Measurements from ENCODE around the gene DLG2.
"Not testable (repeated sequence)": the region's sequence is repeated elsewhere in the genome, so short reads cannot be mapped to it uniquely, and the experiment has no call there.

The DLG2 gene

DNA sequence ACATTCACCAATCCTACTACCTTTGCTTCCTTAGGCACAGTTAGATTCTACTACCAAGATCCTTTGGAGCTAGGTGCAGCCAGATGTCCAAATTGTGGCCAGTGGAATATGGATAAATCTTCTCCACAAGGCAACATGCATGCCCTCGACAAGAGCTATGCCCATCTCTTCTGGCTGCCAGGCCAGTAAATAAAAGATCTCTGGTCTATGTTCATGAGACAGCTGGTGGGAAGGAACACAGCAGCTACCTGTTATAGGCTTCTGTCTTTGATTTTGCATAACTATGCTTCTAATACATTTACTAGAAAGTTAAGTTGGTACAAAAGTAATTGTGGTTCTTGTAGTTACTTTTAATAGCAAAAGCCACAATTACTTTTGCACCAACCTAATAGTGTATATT lies 182.7 kb downstream of the DLG2 start:
- DNase-seq (ENCODE audit: low spot score) = no peak

DNA sequence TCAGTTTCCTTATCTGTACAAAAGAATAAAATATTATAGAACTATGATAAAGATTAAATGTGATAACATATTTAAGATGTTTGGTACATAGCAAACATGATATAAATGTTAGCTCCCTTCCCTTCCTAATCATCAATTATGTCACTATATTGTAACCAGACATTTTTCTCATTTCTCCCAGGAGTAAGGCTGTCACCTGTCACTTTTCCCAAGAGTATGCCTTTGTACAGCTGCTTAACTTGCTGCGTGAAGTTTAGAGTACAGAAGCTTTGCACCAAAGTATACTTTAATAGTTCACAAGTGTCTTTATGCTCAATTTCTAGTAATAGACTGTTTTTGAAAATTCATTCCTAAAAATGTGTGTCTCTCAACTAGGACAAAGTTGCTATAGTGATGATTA lies 186.9 kb downstream of the DLG2 start:
- no peak for DNase-seq (ENCODE audit: low spot score)

DNA sequence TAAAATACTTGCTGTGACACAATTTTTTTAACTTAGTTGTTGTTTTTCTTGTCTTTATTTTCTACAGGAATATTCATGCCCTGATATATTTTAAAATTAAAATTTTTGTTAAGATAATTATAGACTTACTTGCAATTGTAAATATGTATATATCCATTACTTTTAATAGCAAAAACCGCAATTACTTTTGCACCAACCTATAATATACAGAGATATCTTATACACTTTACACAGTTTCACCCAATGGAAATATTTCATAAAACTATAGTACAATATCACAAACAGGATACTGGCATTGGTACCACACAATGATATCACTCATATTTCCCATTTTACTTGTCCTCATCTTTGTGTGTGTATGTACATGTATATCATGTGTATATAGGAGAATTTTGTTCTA lies 188.8 kb downstream of the DLG2 start:
- no peak for DNase-seq (ENCODE audit: low spot score)

DNA sequence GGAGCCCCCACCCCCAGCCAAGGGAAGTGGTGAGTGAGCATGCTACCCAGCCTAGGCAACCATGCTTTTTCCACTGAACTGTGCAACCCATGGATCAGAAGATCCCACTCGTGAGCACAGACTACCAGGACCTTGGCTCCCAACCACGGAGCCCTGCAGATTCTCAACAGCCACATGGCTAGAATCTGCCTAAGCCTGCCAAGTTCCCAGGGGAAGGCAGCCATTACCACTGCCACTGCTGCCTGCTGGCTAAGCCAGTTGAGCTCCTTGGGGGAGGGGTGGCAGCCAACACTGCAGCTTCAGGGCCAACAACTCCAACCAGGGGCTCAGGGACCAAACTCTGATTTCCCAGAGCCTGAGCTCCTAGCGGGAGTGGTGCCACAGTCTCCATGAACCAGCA lies 195.8 kb downstream of the DLG2 start:
- no peak for DNase-seq (ENCODE audit: low spot score)

GRCh38 chr11:85423794-85424193 lies 203.3 kb downstream of the DLG2 start:
- no peak for DNase-seq (ENCODE audit: low spot score)

- DNase-seq (ENCODE audit: low spot score) = no peak
Observed at GRCh38 chr11:85423316-85423715, 203.8 kb downstream of the DLG2 start.

- DNase-seq (ENCODE audit: low spot score) = no peak
Observed at GRCh38 chr11:85414175-85414574, 213.0 kb downstream of the DLG2 start.

DNA sequence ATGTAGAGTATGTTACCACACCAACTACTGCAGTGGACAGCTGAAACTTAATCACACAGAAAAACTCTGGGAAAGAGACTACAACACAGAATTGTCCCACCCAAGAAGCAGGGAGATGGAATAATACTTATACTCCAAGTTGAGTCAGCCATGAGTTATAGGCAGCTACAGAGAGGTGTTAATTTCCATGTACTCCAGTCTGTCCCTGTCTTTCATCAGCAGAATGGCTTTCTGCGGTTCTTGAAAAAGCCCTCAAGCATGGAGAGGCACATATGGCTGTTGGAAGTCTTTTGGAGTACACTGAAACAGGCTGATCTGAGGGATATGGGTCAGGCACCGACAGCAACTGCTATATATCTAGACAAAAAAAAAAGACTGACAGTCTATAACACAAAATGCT lies 219.5 kb downstream of the DLG2 start:
- DNase-seq (ENCODE audit: low spot score) = no peak

DNA sequence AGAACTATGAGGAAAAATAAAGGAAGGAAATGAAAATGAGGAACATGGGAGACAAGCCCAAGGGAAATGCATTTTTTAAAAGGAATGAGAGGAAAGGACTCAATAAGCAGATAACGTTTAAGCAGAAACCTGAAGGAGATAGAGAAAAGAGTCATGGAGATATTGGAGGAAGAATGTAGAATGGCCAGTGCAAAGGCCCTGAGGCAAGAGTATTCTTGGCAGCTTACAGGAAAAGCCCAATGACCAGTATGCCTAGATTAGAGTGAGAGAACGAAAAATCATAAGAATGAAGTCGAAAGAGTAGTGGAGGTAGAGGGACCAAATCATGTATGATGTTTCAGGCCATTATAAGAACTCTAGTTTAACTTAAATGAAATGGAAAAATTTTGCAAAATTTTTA lies 220.3 kb downstream of the DLG2 start:
- no peak for DNase-seq (ENCODE audit: low spot score)

DNA sequence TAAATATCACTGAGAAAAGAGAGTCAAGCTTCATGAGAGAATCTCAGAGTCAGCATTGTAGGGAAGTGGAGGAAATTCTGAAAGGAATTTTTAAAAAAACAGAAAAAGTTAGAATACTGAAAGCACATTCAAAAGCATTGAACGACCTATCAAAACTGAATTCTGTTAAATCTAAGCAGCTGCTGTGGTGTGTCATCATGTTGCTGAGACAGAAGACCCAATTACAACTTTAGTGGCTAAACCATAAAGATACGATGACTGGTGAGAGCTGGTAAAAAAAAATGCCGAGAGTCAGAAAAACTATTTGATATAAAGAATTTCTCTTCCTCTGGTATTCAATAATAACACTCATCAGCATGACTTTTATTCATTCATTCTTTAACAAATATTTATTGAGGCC lies 220.8 kb downstream of the DLG2 start:
- DNase-seq (ENCODE audit: low spot score) = no peak

- not testable (repeated sequence) for DNase-seq (ENCODE audit: low spot score)
Observed at GRCh38 chr11:85395515-85396055, 231.6 kb downstream of the DLG2 start.

DNA sequence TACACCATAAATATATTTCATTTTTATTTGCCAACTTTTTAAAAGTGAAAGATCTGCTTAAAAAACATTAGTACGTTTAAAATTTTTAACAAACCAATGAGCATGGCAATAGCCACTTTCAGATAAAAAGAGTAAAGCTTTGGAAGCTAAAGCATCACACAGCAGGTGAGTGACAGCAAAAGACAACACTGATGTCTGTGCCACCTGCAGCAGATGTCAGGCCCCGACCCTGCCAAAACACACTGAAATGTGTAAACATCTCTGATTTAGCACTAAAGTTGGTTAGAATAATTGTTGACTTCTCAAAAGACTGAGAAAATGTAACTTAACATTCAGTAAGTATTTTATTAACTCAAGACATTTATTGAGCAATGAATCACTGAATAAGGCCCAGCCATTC lies 232.9 kb downstream of the DLG2 start:
- no peak for DNase-seq (ENCODE audit: low spot score)

DNA sequence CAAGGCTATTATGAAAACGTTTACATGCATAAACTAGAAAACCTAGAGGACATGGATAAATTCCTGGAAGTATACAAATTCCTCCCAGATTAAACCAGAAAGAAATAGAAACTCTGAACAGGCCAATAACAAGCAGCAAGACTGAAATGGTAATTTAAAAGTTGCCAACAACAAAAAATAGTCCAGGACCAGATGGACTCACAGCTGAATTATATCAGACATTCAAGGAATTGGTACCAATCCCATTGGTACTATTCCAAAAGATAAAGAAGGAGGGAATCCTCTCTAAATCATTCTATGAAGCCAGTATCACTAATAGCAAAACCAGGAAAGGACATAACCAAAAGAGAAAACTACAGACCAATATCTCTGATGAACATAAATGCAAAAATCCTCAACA lies 236.0 kb downstream of the DLG2 start:
- DNase-seq (ENCODE audit: low spot score) = no peak

DNA sequence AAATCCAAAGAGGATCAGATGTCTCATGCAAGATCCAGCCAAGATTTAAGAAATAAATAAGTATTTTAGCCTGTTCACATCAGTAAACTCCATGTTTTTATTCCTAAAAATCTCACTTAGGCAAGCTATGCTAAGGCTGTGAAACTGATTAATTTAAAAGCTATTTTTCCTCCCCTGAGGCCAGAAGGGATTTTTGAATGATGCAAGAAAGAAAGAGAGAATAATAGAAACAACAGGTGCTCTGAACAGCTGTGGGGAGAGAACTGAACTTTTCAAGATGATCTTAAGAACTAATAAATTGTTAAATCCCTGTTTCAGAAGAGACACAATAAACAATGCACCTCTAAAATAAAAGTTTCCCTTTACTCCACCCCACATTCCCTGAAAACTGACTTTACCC lies 241.6 kb downstream of the DLG2 start:
- no peak for DNase-seq (ENCODE audit: low spot score)

DNA sequence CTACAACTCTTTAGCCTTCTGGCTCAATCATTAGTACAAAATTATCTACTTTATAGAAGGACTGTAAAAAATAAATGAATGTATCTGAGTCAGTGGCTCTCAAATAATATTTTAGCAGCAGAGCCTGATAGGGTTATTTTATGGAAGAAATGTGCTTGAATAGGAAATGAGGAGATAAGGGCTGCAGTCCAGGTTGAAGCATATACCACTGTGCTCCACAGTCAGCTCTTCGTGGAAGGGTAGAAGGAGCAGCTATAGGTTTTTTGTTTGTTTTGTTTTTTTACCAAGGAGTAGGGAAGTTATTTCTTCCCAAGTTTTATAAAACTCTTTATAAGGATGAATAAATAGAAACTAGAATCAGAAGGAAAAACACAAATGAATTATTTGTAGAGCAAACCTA lies 242.0 kb downstream of the DLG2 start:
- DNase-seq (ENCODE audit: low spot score) = no peak

DNA sequence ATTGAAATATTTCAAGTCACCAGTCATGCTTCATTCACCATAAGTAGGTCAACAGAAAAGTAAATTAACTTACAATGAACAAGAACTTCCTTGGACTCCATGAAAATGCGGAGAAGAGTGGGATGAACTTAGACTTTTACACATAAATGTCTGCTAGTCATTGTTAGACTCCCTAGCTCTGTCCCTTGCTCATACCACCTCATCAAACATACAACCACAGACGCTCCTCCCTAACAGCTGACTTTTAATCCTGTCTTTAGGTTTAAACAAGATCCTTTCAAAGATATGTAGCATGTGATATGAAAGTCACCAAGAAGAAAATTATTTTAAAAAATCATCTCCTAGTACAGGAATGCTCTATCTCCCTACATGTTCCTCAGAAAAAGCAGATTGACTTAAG lies 248.1 kb downstream of the DLG2 start:
- DNase-seq (ENCODE audit: low spot score) = no peak

- no peak for DNase-seq (ENCODE audit: low spot score)
Observed at GRCh38 chr11:85377901-85378300, 249.2 kb downstream of the DLG2 start.

DNA sequence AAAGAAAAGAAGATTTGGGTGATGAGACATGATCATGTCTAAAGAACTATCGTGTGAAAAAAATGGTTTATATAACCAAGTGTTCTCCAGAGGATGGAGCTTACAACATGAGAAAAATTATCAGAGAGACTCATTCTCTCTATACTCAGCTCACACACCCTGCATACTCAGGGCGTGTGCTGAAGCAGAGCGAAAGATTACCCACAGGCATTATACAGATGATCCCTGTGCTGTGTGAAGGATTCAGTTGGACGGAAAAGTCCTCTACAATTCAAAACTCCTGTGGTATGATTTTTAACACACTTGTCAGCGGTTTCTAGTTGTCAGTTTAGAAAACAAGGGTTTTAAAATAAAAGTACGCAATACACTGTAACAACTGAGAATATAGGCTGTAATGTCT lies 267.3 kb downstream of the DLG2 start:
- DNase-seq (ENCODE audit: low spot score) = no peak

- no peak for DNase-seq (ENCODE audit: low spot score)
Observed at GRCh38 chr11:85355921-85356320, 271.2 kb downstream of the DLG2 start.

DNA sequence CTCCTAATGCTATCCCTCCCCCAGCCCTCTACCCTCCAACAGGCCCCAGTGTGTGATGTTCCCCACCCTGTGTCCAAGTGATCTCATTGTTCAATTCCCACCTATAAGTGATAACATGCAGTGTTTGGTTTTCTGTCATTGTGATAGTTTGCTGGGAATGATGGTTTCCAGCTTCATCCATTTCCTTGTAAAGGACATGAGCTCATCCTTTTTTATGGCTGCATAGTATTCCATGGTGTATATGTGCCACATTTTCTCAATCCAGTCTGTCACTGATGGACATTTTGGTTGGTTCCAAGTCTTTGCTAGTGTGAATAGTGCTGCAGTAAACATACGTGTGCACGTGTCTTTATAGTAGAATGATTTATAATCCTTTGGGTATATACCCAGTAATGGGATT lies 277.6 kb downstream of the DLG2 start:
- not testable (repeated sequence) for DNase-seq (ENCODE audit: low spot score)

GRCh38 chr11:85348945-85349344 lies 278.2 kb downstream of the DLG2 start:
- DNase-seq (ENCODE audit: low spot score) = no peak

GRCh38 chr11:85347291-85347690 lies 279.9 kb downstream of the DLG2 start:
- DNase-seq (ENCODE audit: low spot score) = no peak

GRCh38 chr11:85346484-85346883 lies 280.7 kb downstream of the DLG2 start:
- no peak for DNase-seq (ENCODE audit: low spot score)

- DNase-seq (ENCODE audit: low spot score) = not testable (repeated sequence)
Observed at GRCh38 chr11:85340846-85341245, 286.3 kb downstream of the DLG2 start.

DNA sequence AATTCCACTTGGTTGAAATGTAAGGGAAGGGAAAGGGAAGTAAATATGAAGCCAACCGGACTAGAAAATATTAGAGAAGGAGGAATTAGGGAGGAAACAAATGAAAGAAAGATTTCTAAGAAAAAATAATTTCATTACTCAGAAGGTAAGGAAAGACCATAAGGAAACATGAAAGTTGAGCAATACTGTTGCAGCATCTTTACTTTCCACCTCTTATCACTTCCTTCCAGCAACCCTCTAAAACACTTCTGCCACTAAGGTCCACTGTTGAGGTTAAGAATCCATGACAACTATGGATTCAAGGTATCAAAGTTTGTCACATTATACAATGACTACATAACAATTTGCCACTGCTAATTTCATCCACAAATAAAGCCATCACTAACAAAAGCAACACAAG lies 308.6 kb downstream of the DLG2 start:
- DNase-seq (ENCODE audit: low spot score) = no peak
